Stimulated activated naive CD4-positive, alpha-beta T cell (primary cell): ENCODE results near the gene EPHA3.

Experiments used
- DNase-seq, 6 experiments: peaks; one replicate each; lab custom pipeline; 2025; lab: John Stamatoyannopoulos, UW

The EPHA3 gene

DNA sequence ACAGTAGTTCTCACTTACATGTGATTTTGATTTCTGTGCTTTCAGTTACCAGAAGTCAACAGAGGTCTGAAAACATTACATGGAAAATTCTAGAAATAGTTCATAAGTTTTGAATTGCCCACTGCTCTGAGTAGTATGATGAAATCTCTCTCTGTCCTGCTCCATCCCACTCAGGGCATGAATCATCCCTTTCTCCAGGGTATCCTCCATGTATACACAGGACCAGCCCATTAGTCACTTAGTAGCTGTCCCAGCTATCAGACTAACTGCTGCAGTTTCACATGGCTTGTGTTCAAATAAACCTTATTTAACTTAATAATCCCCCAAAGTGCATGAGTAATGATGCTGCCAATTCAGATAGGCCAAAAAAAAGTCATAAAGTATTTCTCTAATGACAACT lies 38.6 kb downstream of the EPHA3 start:
- no peak for DNase-seq

GRCh38 chr3:89154416-89154815 lies 47.0 kb downstream of the EPHA3 start:
- DNase-seq, result no peak

DNA sequence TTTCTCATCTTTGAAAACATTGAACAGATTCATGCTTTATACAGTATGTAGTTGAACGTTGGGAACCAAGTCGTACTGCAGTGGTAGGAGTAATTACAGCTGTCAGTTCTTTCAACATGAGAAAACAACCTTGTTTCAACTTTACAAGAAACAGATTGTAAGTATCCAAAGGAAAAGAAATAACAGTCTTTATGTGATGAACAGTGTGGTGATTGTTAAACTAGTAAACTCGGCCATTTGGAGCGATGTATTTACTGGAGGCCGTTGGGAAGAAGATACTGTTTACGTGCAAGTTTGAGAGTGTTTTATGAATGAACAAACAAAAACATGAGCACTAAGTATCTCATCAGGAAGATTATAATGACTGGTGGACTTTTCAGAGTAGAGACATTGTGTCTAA lies 48.4 kb downstream of the EPHA3 start:
- DNase-seq, result no peak

DNA sequence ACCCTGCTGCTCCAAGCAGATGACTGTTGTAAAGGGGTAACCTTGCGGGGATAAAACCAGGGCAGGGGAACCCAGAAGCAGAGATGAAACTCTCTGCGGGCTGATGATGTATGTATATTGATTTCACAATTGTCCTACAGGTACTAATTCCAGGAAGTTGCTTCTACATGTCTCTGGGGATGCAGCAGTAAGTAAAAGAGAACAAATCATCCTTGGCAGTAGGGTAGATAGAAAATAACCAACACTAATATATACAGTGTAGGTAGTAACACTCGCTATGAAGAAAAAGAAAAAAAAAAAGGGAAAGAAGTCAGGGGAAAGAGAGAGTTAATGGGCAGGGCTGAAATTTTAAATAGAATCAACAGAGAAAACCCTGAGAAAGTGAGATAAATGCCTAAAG lies 50.2 kb downstream of the EPHA3 start:
- no peak for DNase-seq

DNA sequence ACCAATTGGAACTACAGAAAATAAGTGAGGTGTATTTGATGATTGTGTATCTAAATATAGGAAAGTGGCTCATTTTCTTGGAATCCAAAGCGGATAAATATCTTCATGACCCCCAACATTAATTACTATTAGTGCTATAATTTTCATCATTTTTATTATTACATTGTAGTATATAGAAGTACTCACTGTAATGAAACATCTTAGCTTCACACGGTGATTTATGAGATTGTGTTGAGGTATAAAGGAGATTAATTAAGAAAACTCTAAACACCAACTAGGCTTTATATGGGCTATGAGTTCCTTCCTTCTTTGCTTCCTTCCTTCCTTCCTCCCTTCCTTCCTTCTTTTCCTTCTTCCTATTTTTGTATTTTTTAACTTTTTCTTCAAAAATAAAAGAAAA lies 52.2 kb downstream of the EPHA3 start:
- no peak for DNase-seq

DNA sequence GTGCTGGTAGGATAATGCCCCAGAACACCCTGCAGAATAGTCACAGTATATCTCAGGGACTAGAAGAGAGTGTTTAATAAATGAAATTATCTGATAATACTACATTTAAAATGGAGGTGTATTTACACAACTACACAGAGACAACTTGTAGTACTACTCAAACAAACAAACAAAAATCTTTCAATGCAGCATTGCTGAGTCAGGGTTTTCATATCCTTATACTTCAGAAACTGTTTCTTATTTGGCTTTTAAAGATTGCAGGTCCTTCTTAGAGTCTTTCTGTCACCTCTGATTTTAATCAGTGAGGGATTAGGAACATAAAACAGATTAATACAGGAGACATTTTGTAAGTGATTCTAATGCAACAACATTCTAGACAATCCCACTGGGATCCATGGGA lies 57.4 kb downstream of the EPHA3 start:
- DNase-seq, result no peak

GRCh38 chr3:89165636-89166263 lies 58.3 kb downstream of the EPHA3 start:
- no peak for DNase-seq

GRCh38 chr3:89171687-89172545 lies 64.5 kb downstream of the EPHA3 start:
- DNase-seq, result no peak

DNA sequence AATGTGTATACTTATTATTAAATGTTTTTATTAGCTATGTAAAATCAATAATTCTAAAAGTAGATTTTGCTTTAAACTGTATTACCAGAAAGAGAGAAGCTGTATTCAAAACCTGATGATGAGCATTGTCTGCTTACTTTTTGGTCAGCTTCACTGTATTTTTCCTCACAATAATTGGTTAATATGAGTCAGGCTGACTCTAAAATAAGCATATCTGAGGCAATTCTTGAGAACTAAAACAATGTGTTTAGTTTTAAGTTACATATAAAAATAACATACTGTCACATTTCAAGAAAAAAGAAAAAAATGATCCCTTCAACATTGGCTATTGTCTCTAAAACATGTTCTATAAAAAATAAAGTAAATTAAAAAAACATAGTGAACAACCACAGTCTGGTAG lies 66.1 kb downstream of the EPHA3 start:
- no peak for DNase-seq

DNA sequence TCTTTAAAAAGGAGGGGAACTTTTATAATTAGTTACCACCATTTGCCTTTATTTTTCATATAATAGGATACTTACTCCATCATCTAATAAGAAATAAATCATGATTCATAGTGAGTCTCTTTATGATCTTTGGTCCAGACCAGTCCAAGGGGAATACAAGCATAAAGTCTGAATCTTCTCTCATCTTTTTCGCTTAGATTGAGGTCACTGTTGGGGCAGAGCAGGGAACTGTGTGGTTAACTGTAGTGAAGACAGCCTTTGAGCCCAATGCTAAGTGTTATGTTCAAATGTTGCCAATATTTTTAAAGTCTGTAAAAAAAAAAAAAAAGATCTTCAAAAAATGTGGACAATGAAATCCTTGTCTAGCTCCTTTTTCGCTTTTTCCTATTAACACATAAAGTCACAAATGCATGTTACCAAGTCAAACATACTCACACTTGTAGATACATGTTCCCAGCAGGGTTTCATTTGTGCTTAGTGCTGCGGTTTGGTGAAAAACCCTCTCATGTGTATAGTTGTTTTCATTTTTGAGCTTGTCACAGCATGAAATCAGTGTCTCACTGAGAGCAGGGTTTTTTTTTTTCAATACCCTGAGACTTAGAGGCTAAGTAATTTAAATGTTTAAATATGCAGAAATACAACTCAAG lies 72.1 kb downstream of the EPHA3 start:
- DNase-seq, result no peak

DNA sequence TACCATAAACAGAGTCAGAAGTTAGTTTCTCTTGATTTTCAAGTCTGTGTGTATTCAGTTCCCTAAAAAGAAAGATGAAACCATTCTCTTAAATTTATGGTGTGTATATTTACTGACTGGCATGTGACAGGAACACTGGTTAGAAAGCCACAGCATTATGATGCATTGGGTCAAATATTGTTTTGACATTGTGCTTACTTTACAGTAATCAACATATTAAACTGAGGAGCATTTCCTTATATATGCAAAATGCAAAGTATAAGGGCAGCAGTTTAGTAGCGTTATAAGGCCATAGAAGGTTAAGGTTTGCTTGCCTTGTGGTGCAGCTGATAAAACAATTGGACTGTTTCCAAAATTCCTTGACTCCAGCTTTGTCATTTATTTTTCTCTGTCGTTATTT lies 72.9 kb downstream of the EPHA3 start:
- no peak for DNase-seq

- no peak for DNase-seq
These were observed 74.6 kb downstream of the EPHA3 start for GRCh38 chr3:89182056-89182455.

DNA sequence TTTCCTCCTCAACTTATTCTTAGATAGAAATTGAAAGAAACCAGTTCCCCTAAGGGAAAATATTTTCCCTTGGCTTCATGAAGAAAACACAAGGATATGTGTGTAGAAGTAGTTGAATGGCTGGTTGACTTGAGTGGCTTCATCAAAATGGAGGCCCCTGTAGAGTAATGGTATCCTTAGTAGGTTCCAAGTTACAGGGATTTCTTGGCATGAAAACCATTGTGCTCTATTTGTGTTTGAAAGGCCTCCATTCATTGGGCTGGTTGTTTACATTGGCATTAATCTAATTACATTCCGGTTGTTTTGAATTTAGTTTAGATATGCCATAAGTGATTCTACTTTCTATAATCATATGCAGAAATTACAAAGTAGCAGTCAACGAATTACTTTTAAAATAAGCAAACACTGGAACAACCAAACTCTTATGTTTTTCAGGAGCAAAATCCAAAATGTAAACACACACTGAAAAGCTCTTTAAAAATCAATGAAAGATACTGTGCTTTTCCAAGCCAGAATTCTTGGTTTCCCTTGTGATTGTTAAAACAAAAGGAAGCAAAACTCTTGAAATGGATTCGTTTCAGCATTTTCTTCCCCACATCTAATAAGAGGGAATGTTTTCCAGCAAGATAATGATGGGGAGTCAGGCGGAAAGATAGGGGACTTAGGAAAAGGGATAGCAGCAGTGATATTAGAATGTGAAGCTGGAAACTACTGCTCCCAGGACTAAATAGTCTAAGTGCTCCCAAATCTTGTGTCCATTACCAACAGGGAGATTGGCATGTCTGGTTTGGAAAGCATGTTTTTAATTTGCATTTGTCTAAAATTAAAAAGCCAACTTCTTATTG lies 77.0 kb downstream of the EPHA3 start:
- no peak for DNase-seq

DNA sequence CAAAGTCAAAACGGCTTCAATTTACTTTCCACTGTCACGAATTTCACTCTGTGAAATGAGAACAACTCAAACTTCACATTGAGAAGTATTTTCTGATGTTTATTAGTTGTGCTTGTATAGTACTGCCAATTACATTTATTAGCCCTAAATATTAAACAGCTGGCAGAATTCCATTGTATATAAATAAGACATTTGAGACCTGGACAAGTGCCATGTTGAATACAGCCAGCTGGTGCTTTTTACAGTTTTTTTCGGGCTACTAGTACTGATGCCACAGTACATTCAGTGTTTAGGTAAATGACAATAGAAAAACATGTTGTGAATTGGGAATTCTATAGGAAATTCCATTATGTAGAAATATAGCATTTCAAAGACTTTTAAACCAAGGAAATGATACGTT lies 79.0 kb downstream of the EPHA3 start:
- no peak for DNase-seq

DNA sequence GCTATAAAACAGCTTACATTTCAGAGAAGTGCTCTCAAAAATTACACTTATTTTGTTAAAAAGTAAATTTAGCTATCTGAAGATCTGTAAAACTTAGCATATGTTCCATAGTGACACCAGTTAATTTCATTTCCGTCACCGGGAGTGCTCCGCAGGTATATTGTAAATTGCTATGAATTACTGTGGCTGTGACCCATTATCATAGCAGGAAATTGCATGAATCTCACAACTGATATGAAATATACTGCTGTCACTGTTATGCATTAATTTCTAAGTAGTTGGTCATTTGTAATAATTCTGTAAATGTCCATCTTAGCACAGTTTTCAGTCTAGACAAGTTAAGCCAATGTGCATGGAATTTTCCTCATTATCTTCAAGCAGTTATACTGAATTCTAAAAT lies 91.2 kb downstream of the EPHA3 start:
- no peak for DNase-seq

- no peak for DNase-seq
These were observed 105.2 kb downstream of the EPHA3 start for GRCh38 chr3:89212619-89213018.

DNA sequence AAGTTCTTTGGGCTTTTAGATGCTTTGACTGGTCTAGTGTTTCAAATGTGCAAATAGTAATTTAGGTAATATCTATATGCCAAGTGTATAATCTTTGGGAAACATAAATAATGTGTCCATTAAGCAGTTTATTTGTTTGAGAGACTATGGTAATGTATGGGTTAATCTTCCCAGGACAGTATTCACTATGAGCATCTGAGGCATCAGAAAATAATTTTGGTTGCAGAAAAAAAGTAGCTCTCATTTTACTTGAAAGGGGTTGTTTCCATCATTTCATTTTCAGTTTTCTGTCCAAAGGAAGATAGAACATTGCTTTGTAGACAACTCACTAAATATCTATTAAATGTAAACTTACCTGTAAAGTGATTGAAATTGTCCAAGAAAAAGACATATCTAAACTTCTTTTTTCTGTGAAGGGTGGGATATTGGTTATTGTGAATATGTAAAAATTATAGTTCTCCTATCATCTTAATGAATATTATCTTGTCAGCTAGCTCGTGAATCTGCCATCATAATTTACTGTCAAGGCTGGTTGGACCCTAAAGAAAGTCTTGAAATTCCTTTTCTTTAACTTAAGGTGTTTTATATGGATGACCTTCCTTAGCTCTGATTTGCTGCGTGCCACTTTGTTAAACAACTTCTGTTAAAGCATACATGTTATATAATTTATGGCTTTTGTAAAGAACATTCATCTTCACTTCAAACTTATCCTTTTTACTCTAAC lies 108.8 kb downstream of the EPHA3 start:
- DNase-seq, result no peak

DNA sequence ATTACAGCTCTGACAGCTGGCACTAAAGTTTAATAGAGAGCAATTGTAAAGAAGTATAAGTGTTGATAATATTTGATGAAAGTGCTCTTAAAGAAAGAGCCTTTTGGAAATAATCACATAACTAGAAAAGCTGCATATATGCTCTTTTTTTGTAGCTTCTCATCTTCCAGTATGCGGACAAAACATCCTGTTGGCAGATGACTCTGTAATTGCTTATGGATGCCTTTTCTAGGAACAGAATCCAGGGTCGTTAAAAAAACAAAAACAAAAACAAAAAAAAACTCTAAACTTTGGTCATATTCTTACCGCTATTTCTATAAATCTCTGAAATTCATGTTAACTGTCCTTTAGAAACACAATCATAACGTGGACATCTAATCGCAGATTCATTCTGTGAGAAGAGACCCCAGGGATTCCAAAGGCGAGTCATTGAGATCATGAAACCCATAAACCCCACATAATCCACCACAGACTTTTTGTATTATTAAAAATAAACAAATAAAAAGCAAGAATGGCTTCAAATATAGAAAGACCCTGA lies 109.8 kb downstream of the EPHA3 start:
- DNase-seq, result no peak

GRCh38 chr3:89221924-89222323 lies 114.5 kb downstream of the EPHA3 start:
- no peak for DNase-seq

- no peak for DNase-seq
These were observed 115.8 kb downstream of the EPHA3 start for GRCh38 chr3:89223188-89223587.

GRCh38 chr3:89227218-89227617 lies 119.8 kb downstream of the EPHA3 start:
- DNase-seq, result no peak
